Measurements from ENCODE around the gene SERPINA12. TPM values are rescaled to one million over a fixed set of nuclear protein-coding genes. Genes with fewer than 3 reads are reported as not detected.

The SERPINA12 gene
- total and polyA plus RNA-seq, 2 of the 13 experiments (the other 11 are each of a cell fraction or from before 2014, with no cell fraction given) = 0.08 TPM; not detected in 1

DNA sequence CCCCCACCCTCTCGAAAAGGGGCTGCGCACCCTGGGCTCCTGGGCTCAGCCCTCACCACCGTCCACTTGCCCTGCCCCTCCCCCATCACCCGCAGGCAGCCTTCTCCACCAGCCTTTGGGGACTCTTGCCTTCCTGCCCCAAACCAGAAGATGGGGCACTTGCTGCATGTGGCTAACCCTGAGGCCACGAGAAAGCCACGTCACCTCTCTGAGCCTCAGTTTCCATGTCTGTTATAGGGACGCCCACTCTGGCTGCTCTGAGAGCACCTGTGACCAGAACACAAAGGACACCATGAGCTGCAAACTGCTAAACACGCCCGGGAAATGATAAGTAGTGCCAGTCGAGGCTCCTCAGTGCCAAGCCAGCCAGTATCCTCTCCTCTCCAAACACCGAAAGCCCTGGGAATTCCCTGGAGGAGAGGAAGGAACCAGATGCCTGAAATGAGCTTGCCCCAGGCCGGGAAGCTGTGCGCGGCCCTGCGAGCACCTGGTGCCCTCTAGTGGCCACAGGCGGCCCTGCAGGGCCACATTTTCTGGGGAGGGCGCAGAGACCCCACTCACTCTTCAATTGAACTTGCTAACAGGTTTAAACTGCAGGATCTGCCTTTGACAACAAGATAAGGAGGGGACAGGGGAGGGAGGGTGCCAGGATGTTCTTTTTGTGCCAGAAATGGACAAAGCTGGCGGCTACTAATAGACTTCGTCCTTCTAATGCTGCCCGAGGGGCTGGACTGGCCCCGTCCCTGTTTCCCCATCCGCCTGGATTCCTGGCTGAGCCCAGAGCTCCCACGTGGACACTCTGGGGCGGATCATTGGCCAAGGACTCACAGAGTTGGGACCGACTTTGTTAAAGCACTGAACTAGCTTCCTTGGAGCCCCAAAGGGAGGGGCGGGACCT is 23.1 kb downstream of the SERPINA12 start (continued):
- TF ChIP-seq KDM5B (CRISPR knock-in tag; IDR thresholded peaks at IDR 0.05; ENCODE audit: borderline replicate concordance) = peak; percentile 45; the same call in 1 of the 2 replicates
- peak; percentile 57; the same call in 1 of the 2 replicates for TF ChIP-seq PITX1 (CRISPR knock-in tag; IDR thresholded peaks at IDR 0.05)
- 0 out of 2 replicates have a peak, but pooled peaks have one; percentile 43 for TF ChIP-seq KLF6 (CRISPR knock-in tag; IDR thresholded peaks at IDR 0.05)
- TF ChIP-seq ZNF768 (CRISPR knock-in tag; IDR thresholded peaks at IDR 0.05) = peak; percentile 40; the same call in 1 of the 2 replicates
- TF ChIP-seq ZBTB20 (CRISPR knock-in tag; IDR thresholded peaks at IDR 0.05; ENCODE audit: borderline replicate concordance, low read depth) = 0 out of 2 replicates have a peak, but pooled peaks have one; percentile 50
- 0 out of 2 replicates have a peak, but pooled peaks have one; percentile 16 for TF ChIP-seq ZBED4 (CRISPR knock-in tag; IDR thresholded peaks at IDR 0.05; ENCODE audit: borderline replicate concordance)
- TF ChIP-seq NONO (IDR thresholded peaks at IDR 0.05) = no peak
- TF ChIP-seq NONO (CRISPR knock-in tag; conservative IDR thresholded peaks at IDR 0.05) = peak; percentile 53; the same call in 1 of the 2 replicates
- 0 out of 2 replicates have a peak, but pooled peaks have one; percentile 35 for TF ChIP-seq RBAK (CRISPR knock-in tag; IDR thresholded peaks at IDR 0.05)
- TF ChIP-seq ZFP90 (CRISPR knock-in tag; IDR thresholded peaks at IDR 0.05; ENCODE audit: borderline replicate concordance) = peak; percentile 61; the same call in 1 of the 2 replicates
- 0 out of 2 replicates have a peak, but pooled peaks have one; percentile 36 for TF ChIP-seq DNMT1 (CRISPR knock-in tag; IDR thresholded peaks at IDR 0.05)
- no peak for TF ChIP-seq ZNF850 (CRISPR knock-in tag; conservative IDR thresholded peaks at IDR 0.05)
- no peak for TF ChIP-seq HNRNPLL (IDR thresholded peaks at IDR 0.05; ENCODE audit: low read depth, low read length, poor library complexity, severe bottlenecking)
- no peak for TF ChIP-seq ADNP (CRISPR knock-in tag; IDR thresholded peaks at IDR 0.05)
- TF ChIP-seq ZEB1 (IDR thresholded peaks at IDR 0.05; ENCODE audit: insufficient replicate concordance, low read depth) = peak; percentile 44
- peak; percentile 29; the same call in 1 of the 2 replicates for TF ChIP-seq IRF2 (CRISPR knock-in tag; IDR thresholded peaks at IDR 0.05)
- TF ChIP-seq GABPB1 (CRISPR knock-in tag; IDR thresholded peaks at IDR 0.05) = peak; percentile 26; the same call in 1 of the 2 replicates
- TF ChIP-seq MTA3 (CRISPR knock-in tag; IDR thresholded peaks at IDR 0.05) = no peak
- TF ChIP-seq ZBTB44 (CRISPR knock-in tag; IDR thresholded peaks at IDR 0.05) = no peak
- TF ChIP-seq LCORL (IDR thresholded peaks at IDR 0.05) = no peak
- TF ChIP-seq LCORL (CRISPR knock-in tag; IDR thresholded peaks at IDR 0.05) = peak; percentile 46
- no peak for TF ChIP-seq ZNF431 (CRISPR knock-in tag; IDR thresholded peaks at IDR 0.05; ENCODE audit: borderline replicate concordance, low read depth)
- TF ChIP-seq ZSCAN20 (CRISPR knock-in tag; IDR thresholded peaks at IDR 0.05; ENCODE audit: borderline replicate concordance) = no peak

All from HepG2 (cell line).